CD14-positive monocyte (primary cell): Measurements from ENCODE around the gene LGI4. TPM values are rescaled to one million over a fixed set of nuclear protein-coding genes. Genes with fewer than 3 reads are reported as not detected.

ENCODE experiments used
- DNase-seq, 3 donors: peaks; one replicate each; pipeline ENCODE4 v3.0.0-alpha.2; 2011 to 2022
- H2AFZ ChIP-seq: 2 replicates; pipeline ENCODE4 v1.6.0; 2012; ENCODE audit warnings: mild to moderate bottlenecking, low read depth, low read length, inconsistent platforms; ENCODE audit not compliant: insufficient read depth, poor library complexity, severe bottlenecking
- H3K27ac ChIP-seq, 2 donors: 1 replicate in 1 of 2; 2 replicates in 1 of 2; pipeline ENCODE4 v1.5.1; 2012 to 2013; ENCODE audit warnings: low read length in 2 of 2, control low read depth in 1 of 2, inconsistent platforms in 1 of 2, low read depth in 1 of 2, mild to moderate bottlenecking in 1 of 2
- H3K27me3 ChIP-seq, 2 donors: one replicate each; pipeline versions ENCODE4 v1.6.0 to v1.6.1; 2011 to 2013; ENCODE audit warnings: low read length in 2 of 2; ENCODE audit not compliant: control insufficient read depth in 2 of 2, insufficient read depth in 2 of 2
- H3K36me3 ChIP-seq, 2 donors: replicated peaks in 1 of 2; 1 replicate in 1 of 2; 2 replicates in 1 of 2; pipeline versions ENCODE4 v1.5.1 to v1.6.1; 2012 to 2013; ENCODE audit warnings: low read length in 2 of 2, control low read depth in 1 of 2, inconsistent platforms in 1 of 2, mild to moderate bottlenecking in 1 of 2; ENCODE audit not compliant: insufficient read depth in 2 of 2, control insufficient read depth in 1 of 2
- H3K4me1 ChIP-seq, 2 donors: 1 replicate in 1 of 2; 2 replicates in 1 of 2; pipeline versions ENCODE4 v1.5.1 to v1.6.1; 2012 to 2013; ENCODE audit warnings: low read length in 2 of 2, control low read depth in 1 of 2, inconsistent platforms in 1 of 2, mild to moderate bottlenecking in 1 of 2, moderate library complexity in 1 of 2; ENCODE audit not compliant: insufficient read depth in 2 of 2, control insufficient read depth in 1 of 2
- H3K4me2 ChIP-seq: replicated peaks from 2 replicates; pipeline ENCODE3; 2012; ENCODE audit warnings: low read length, moderate library complexity, mild to moderate bottlenecking; ENCODE audit not compliant: poor library complexity, severe bottlenecking; ENCODE audit errors: extremely low read depth
- H3K4me3 ChIP-seq, 3 experiments: fragments of 200-600 bp in 1 of 3; sonication (generic) in 1 of 3; replicated peaks in 1 of 3; 1 replicate in 2 of 3; 2 replicates in 1 of 3; pipeline ENCODE4 v1.5.1; 2011 to 2013; ENCODE audit warnings: low read length in 3 of 3, mild to moderate bottlenecking in 3 of 3, control low read depth in 2 of 3, low read depth in 2 of 3, inconsistent platforms in 1 of 3, moderate library complexity in 1 of 3
- H3K79me2 ChIP-seq: 2 replicates; pipeline ENCODE4 v1.6.0; 2012; ENCODE audit warnings: mild to moderate bottlenecking, control low read depth, inconsistent platforms, low read length, moderate library complexity; ENCODE audit not compliant: insufficient read depth
- H3K9ac ChIP-seq: 2 replicates; pipeline ENCODE4 v1.6.0; 2017; ENCODE audit warnings: low read length, mild to moderate bottlenecking; ENCODE audit not compliant: insufficient read depth, poor library complexity, severe bottlenecking
- H3K9me3 ChIP-seq, 2 donors: replicated peaks in 1 of 2; 1 replicate in 1 of 2; 2 replicates in 1 of 2; pipeline versions ENCODE4 v1.5.1 to v1.6.1; 2012 to 2013; ENCODE audit warnings: low read length in 2 of 2, control low read depth in 1 of 2; ENCODE audit not compliant: control insufficient read depth in 1 of 2, insufficient read depth in 1 of 2
- H4K20me1 ChIP-seq: 2 replicates; pipeline ENCODE4 v1.6.0; 2012; ENCODE audit warnings: mild to moderate bottlenecking, low read length, control low read depth, moderate library complexity; ENCODE audit not compliant: insufficient read depth
- H3K27ac Mint-ChIP-seq, 7 donors: one replicate each; pipeline ENCODE4 v1.8.0; 2020; ENCODE audit warnings: mild to moderate bottlenecking in 7 of 7, mixed read lengths in 7 of 7, moderate library complexity in 6 of 7, inconsistent platforms in 2 of 7
- H3K27me3 Mint-ChIP-seq, 3 donors: one replicate each; pipeline ENCODE4 v1.8.0; 2021 to 2022; ENCODE audit warnings: low read depth in 3 of 3, mild to moderate bottlenecking in 3 of 3, mixed read lengths in 3 of 3, moderate library complexity in 3 of 3, inconsistent platforms in 1 of 3
- H3K36me3 Mint-ChIP-seq, 2 donors: one replicate each; pipeline ENCODE4 v1.8.0; 2020; ENCODE audit warnings: mixed read lengths in 2 of 2, inconsistent platforms in 1 of 2, mild to moderate bottlenecking in 1 of 2
- H3K4me1 Mint-ChIP-seq: one replicate; pipeline ENCODE4 v1.8.0; 2020; ENCODE audit warnings: mild to moderate bottlenecking, mixed read lengths
- H3K4me3 Mint-ChIP-seq, 2 donors: one replicate each; pipeline ENCODE4 v1.8.0; 2020; ENCODE audit warnings: mild to moderate bottlenecking in 2 of 2, mixed read lengths in 2 of 2, moderate library complexity in 1 of 2
- H3K9me3 Mint-ChIP-seq, 7 donors: one replicate each; pipeline ENCODE4 v1.8.0; 2020 to 2022; ENCODE audit warnings: mixed read lengths in 7 of 7, mild to moderate bottlenecking in 6 of 7, moderate library complexity in 6 of 7, inconsistent platforms in 2 of 7
- CTCF ChIP-seq: fragments of 200-600 bp; IDR thresholded peaks from one replicate; pipeline ENCODE4 v1.8.0; 2022; ENCODE audit warnings: antibody characterized with exemption, mild to moderate bottlenecking
- WGBS: methylation state at CpG from one replicate; pipeline ENCODE4 v1.1.5; 2013; ENCODE audit warnings: missing lambda C conversion rate; ENCODE audit not compliant: insufficient coverage; 5-methylcytosine and 5-hydroxymethylcytosine counted together
- intact Hi-C, 2 donors: fragments of 100-400 bp; cut with micrococcal nuclease; formaldehyde crosslinking; loops; one replicate each; pipeline versions ENCODE4 v1.15.0 to v1.15.1; 2023
- polyA plus RNA-seq, 3 donors: library from polyadenylated mRNA; depleted of rRNA in 1 of 3; unstranded in 2 of 3; stranded (reverse) in 1 of 3; fragments of 300-500 nt in 2 of 3; fragments of >200 nt in 1 of 3; fragmentation: Illumina TruSeq in 2 of 3; gene quantifications; 1 replicate in 2 of 3; 2 replicates in 1 of 3; pipeline ENCODE4 v1.2.3, GENCODE V29; 2012 to 2021

LGI4 gene
- polyA plus RNA-seq, 3 donors, result 1.1 TPM; not detected in 2

DNA sequence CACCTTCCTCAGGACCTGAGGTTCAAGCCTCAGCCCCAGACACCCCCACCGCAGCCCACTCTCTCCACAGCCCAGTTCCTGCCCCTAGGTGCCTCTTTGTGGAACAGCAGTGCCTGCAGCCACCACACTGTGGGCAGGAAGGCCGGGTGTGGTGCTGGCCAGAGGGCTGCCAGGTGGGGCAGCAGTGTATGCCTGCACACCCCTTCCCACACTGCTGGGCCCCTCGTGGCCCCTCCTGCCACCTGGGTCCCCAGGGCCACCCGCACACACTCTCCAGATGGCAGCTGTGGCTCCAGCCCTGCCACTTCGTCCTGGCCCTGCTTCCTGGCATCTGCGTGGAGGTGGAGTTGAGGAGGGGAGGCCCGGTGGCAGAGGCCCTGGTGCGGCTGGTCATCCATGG, 58.2 kb downstream of the LGI4 start:
- Histone ChIP-seq H3K27ac (no peak overlapping the region), H3K36me3 (no peaks in the 10 kb centered on the region), H3K79me2 (no peaks in the 10 kb centered on the region), H3K9me3 (no peaks in the 10 kb centered on the region), H4K20me1 (no peaks in the 10 kb centered on the region), H3K4me1 (no peaks in the 10 kb centered on the region), H3K4me3 (no peak overlapping the region), H3K9ac (no peak overlapping the region), H2AFZ (no peak overlapping the region), H3K4me2 (no peak overlapping the region), H3K27me3 (no peaks in the 10 kb centered on the region)
- Mint-ChIP-seq H3K4me1 (no peaks in the 10 kb centered on the region), H3K27ac (no peak overlapping the region), H3K9me3 (no peaks in the 10 kb centered on the region), H3K36me3 (no peaks in the 10 kb centered on the region), H3K27me3 (peaks cover 3 to 8% (median 8%) of the 10 kb centered on the region in 3 donors), H3K4me3 (no peak overlapping the region)
- TF ChIP-seq CTCF, result no peak
- intact Hi-C loops, result no loop called here
- WGBS, result 36% methylated on average over 6 of the region's 8 CpGs
- no peak for DNase-seq

DNA sequence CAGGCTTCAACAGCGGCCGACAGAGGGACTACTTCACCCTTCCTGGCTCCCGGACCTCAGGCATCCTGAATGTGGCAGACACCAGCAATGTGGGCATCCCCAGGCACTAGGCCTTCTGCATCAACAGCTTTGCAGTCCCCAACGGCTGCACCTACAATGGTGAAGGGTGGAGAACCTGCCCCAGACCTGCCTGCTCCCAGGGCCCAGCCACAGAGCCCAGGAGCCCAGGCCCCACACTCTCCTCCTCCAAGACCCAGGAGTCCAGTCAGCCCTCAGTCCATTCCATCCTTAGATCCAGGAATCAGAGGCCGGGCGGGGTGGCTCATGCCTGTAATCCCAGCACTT, 58.9 kb downstream of the LGI4 start:
- Mint-ChIP-seq H3K9me3 (no peaks in the 10 kb centered on the region), H3K27me3 (peaks cover 3 to 8% (median 8%) of the 10 kb centered on the region in 3 donors), H3K27ac (no peak overlapping the region), H3K4me3 (no peak overlapping the region), H3K36me3 (no peaks in the 10 kb centered on the region), H3K4me1 (no peaks in the 10 kb centered on the region)
- no peak for TF ChIP-seq CTCF
- no peak overlapping the region for H2AFZ ChIP-seq
- no peak overlapping the region for H3K9ac ChIP-seq
- H3K4me1 ChIP-seq, result no peaks in the 10 kb centered on the region
- WGBS, result 60% methylated on average over 1 of the region's 6 CpGs
- no peak overlapping the region for H3K27ac ChIP-seq
- no peaks in the 10 kb centered on the region for H4K20me1 ChIP-seq
- H3K9me3 ChIP-seq, result no peaks in the 10 kb centered on the region
- DNase-seq, result no peak
- H3K36me3 ChIP-seq, result no peaks in the 10 kb centered on the region
- H3K27me3 ChIP-seq, result no peaks in the 10 kb centered on the region
- no peaks in the 10 kb centered on the region for H3K79me2 ChIP-seq
- H3K4me3 ChIP-seq, result no peak overlapping the region
- intact Hi-C loops, result no loop called here
- no peak overlapping the region for H3K4me2 ChIP-seq
